Stomach (tissue), 9 donors: ENCODE results near the gene FRMD4B. TPM values are rescaled to one million over a fixed set of nuclear protein-coding genes. Genes with fewer than 3 reads are reported as not detected.
A peak's percentile ranks its signal among the peaks of the same experiment; 100 is the strongest.

Experiments used
- DNase-seq, 2 donors: peaks; one replicate each; pipeline versions ENCODE4 v3.0.0 to v3.0.0-alpha.2; 2013 to 2019
- H3K27ac ChIP-seq, 5 donors: fragments of 200-600 bp in 4 of 5; sonication (generic) in 4 of 5; one replicate each; pipeline ENCODE4 v1.5.1; 2013 to 2019; ENCODE audit warnings: mild to moderate bottlenecking in 1 of 5, moderate library complexity in 1 of 5
- H3K27me3 ChIP-seq, 3 donors: fragments of 200-600 bp; sonication (generic); one replicate each; pipeline ENCODE4 v1.5.1; 2017 to 2019; ENCODE audit warnings: mixed run types in 1 of 3
- H3K36me3 ChIP-seq, 4 donors: fragments of 200-600 bp; sonication (generic); 1 replicate in 3 of 4; 2 replicates in 1 of 4; pipeline ENCODE4 v1.5.1; 2016 to 2019
- H3K4me1 ChIP-seq, 4 donors: fragments of 200-600 bp; sonication (generic); one replicate each; pipeline ENCODE4 v1.5.1; 2016 to 2019
- H3K4me3 ChIP-seq, 4 donors: fragments of 200-600 bp; sonication (generic) in 3 of 4; one replicate each; pipeline ENCODE4 v1.5.1; 2016 to 2019; ENCODE audit warnings: mild to moderate bottlenecking in 1 of 4
- H3K9me3 ChIP-seq, 4 donors: fragments of 200-600 bp; sonication (generic); one replicate each; pipeline ENCODE4 v1.5.1; 2016 to 2019
- CTCF ChIP-seq, 7 experiments: fragments of 450-650 bp in 4 of 7; fragments of 200-600 bp in 3 of 7; sonication (generic) in 3 of 7; IDR thresholded peaks; one replicate each; pipeline ENCODE4 v1.5.1; 2016 to 2019; ENCODE audit warnings: antibody characterized with exemption in 7 of 7, control low read depth in 2 of 7, mild to moderate bottlenecking in 1 of 7
- EP300 ChIP-seq: sonication (generic); formaldehyde crosslinking; IDR thresholded peaks from one replicate; pipeline ENCODE4 v1.6.1; 2017; ENCODE audit warnings: antibody characterized with exemption
- POLR2A ChIP-seq, 4 donors: fragments of 450-650 bp; IDR thresholded peaks; one replicate each; pipeline ENCODE4 v1.6.1; 2016; ENCODE audit warnings: antibody characterized with exemption in 4 of 4, control low read depth in 2 of 4, mild to moderate bottlenecking in 1 of 4, moderate library complexity in 1 of 4
- POLR2AphosphoS5 ChIP-seq, 3 donors: sonication (generic); formaldehyde crosslinking; IDR thresholded peaks; one replicate each; pipeline ENCODE4 v1.6.1; 2016; ENCODE audit warnings: antibody characterized with exemption in 3 of 3
- WGBS, 5 donors: extraction: QIAGEN DNeasy Blood & Tissue Kit in 3 of 5; methylation state at CpG; one replicate each; pipeline versions ENCODE4 v1.1.5 to v1.1.7; 2013 to 2018; 5-methylcytosine and 5-hydroxymethylcytosine counted together
- intact Hi-C: fragments of 100-400 bp; cut with DNase I; formaldehyde crosslinking; loops from one replicate; pipeline ENCODE4 v1.15.1; 2023; ENCODE audit warnings: low total_unique reads
- polyA plus RNA-seq, 3 donors: library from polyadenylated mRNA; stranded (reverse); fragments of 200-250 nt; gene quantifications; one replicate each; pipeline ENCODE4 v1.2.3, GENCODE V29; 2013
- total RNA-seq, 5 donors: library from RNA; depleted of rRNA; stranded (reverse); fragments of >200 nt; gene quantifications; one replicate each; pipeline versions ENCODE4 v1.1.0 to v1.2.3, GENCODE V29; 2014 to 2016
- donor health status: healthy with polysubstance abuse.
- donor health status: Bipolar disorder and iron deficiency.
- donor health status: healthy.

FRMD4B gene
- total and polyA plus RNA-seq, 8 donors = 5.2 to 35.6 (median 21.0) TPM

GRCh38 chr3:69426967-69427304, 41.0 kb upstream of the FRMD4B start:
- Histone ChIP-seq H3K27me3 (no peaks in the 10 kb centered on the region), H3K36me3 (no peaks in the 10 kb centered on the region), H3K4me1 (no peaks in the 10 kb centered on the region), H3K27ac (no peak overlapping the region), H3K9me3 (no peaks in the 10 kb centered on the region), H3K4me3 (no peak overlapping the region)
- TF ChIP-seq POLR2A (IDR thresholded peaks at IDR 0.05) = no peak
- intact Hi-C loops = no loop called here
- DNase-seq = no peak

GRCh38 chr3:69426291-69426966, 40.5 kb upstream of the FRMD4B start:
- WGBS, 5 donors = 65 to 71% (median 69%) methylated on average over 7 of the region's 7 CpGs
- TF ChIP-seq EP300 = no peak
- Histone ChIP-seq H3K27me3 (no peaks in the 10 kb centered on the region), H3K4me3 (no peak overlapping the region), H3K4me1 (no peaks in the 10 kb centered on the region), H3K27ac (no peak overlapping the region), H3K9me3 (no peaks in the 10 kb centered on the region), H3K36me3 (no peaks in the 10 kb centered on the region)
- DNase-seq = no peak
- intact Hi-C loops = no loop called here

- Histone ChIP-seq H3K27me3 (no peaks in the 10 kb centered on the region), H3K36me3 (no peaks in the 10 kb centered on the region), H3K4me3 (no peak overlapping the region), H3K4me1 (no peaks in the 10 kb centered on the region), H3K27ac (no peak overlapping the region), H3K9me3 (no peaks in the 10 kb centered on the region)
- peak in 1 of 2 donors; percentile 66 for DNase-seq
- no peak for TF ChIP-seq POLR2A (IDR thresholded peaks at IDR 0.05)
- peak in 5 of 7 experiments; percentile 23 to 49 (median 41) for TF ChIP-seq CTCF (IDR thresholded peaks at IDR 0.05)
- intact Hi-C loops = no loop called here
- WGBS, 5 donors = 36 to 49% (median 41%) methylated on average over 4 of the region's 4 CpGs
These were observed 39.4 kb upstream of the FRMD4B start for GRCh38 chr3:69425249-69425648.

- intact Hi-C loops = no loop called here
- WGBS, 5 donors = 67 to 77% (median 75%) methylated on average over 3 of the region's 3 CpGs
- no peak for DNase-seq
These were observed 37.7 kb upstream of the FRMD4B start for GRCh38 chr3:69423463-69424155.

GRCh38 chr3:69422751-69423150, 36.9 kb upstream of the FRMD4B start:
- 86 to 98% (median 94%) methylated on average over 1 of the region's 1 CpG for WGBS, 5 donors
- H3K4me1 ChIP-seq = no peaks in the 10 kb centered on the region
- no peak overlapping the region for H3K4me3 ChIP-seq
- no peak overlapping the region for H3K27ac ChIP-seq
- DNase-seq = no peak
- H3K36me3 ChIP-seq = no peaks in the 10 kb centered on the region
- no peaks in the 10 kb centered on the region for H3K27me3 ChIP-seq
- intact Hi-C loops = no loop called here
- TF ChIP-seq POLR2A (IDR thresholded peaks at IDR 0.05) (no peak), EP300 (no peak), CTCF (IDR thresholded peaks at IDR 0.05) (no peak), POLR2AphosphoS5 (IDR thresholded peaks at IDR 0.05) (no peak)
- no peaks in the 10 kb centered on the region for H3K9me3 ChIP-seq

More at GRCh38 chr3:69423463-69424155, 37.7 kb upstream of the FRMD4B start:
- H3K27me3 ChIP-seq = no peaks in the 10 kb centered on the region
- no peaks in the 10 kb centered on the region for H3K9me3 ChIP-seq
- no peak overlapping the region for H3K27ac ChIP-seq
- H3K36me3 ChIP-seq = no peaks in the 10 kb centered on the region
- no peaks in the 10 kb centered on the region for H3K4me1 ChIP-seq
- TF ChIP-seq POLR2AphosphoS5 (IDR thresholded peaks at IDR 0.05) = no peak
- no peak for TF ChIP-seq CTCF (IDR thresholded peaks at IDR 0.05)
- no peak for TF ChIP-seq POLR2A (IDR thresholded peaks at IDR 0.05)
- no peak for TF ChIP-seq EP300
- H3K4me3 ChIP-seq = no peak overlapping the region
